KBM-7 (cell line): ENCODE measurements around the gene PACRG.

ENCODE experiments used
- DNase-seq: peaks from one replicate; pipeline ENCODE4 v3.0.0-alpha.2; 2015
- in situ Hi-C: fragments of 300-500 bp; cut with MboI; formaldehyde crosslinking; loops from 2 replicates; pipeline ENCODE4 v1.14.3; 2020; ENCODE audit warnings: low sequenced_read_pairs, low pct_unique_long_range_greater_than_20kb, mixed read lengths

Gene PACRG

GRCh38 chr6:162904069-162904663 is 176.4 kb downstream of the PACRG start:
- in situ Hi-C loops: no loop called here
- DNase-seq: no peak

GRCh38 chr6:162906479-162906878 is 178.7 kb downstream of the PACRG start:
- no peak for DNase-seq
- in situ Hi-C loops: no loop called here

GRCh38 chr6:162907876-162908481 is 180.2 kb downstream of the PACRG start:
- in situ Hi-C loops: no loop called here
- DNase-seq: peak; percentile 53

- no peak for DNase-seq
- in situ Hi-C loops: no loop called here
Observed at GRCh38 chr6:162913206-162913605, 185.4 kb downstream of the PACRG start.

- in situ Hi-C loops: no loop called here
- DNase-seq: no peak
Observed at GRCh38 chr6:162917506-162917905, 189.7 kb downstream of the PACRG start.

GRCh38 chr6:162921062-162921461 is 193.3 kb downstream of the PACRG start:
- in situ Hi-C loops: no loop called here

GRCh38 chr6:162921510-162922040 is 193.8 kb downstream of the PACRG start:
- DNase-seq: no peak
- in situ Hi-C loops: no loop called here

More at GRCh38 chr6:162921062-162921461, 193.3 kb downstream of the PACRG start:
- DNase-seq: no peak

- in situ Hi-C loops: no loop called here
- DNase-seq: no peak
Observed at GRCh38 chr6:162922563-162923166, 194.9 kb downstream of the PACRG start.

GRCh38 chr6:162934844-162935243 is 207.1 kb downstream of the PACRG start:
- in situ Hi-C loops: no loop called here

GRCh38 chr6:162940426-162940825 is 212.7 kb downstream of the PACRG start:
- in situ Hi-C loops: no loop called here
- no peak for DNase-seq

More at GRCh38 chr6:162934844-162935243, 207.1 kb downstream of the PACRG start:
- no peak for DNase-seq

GRCh38 chr6:162941128-162941527 is 213.4 kb downstream of the PACRG start:
- in situ Hi-C loops: no loop called here
- no peak for DNase-seq

- in situ Hi-C loops: no loop called here
- no peak for DNase-seq
Observed at GRCh38 chr6:162942866-162943265, 215.1 kb downstream of the PACRG start.

- in situ Hi-C loops: no loop called here
Observed at GRCh38 chr6:162943369-162943768, 215.6 kb downstream of the PACRG start.

GRCh38 chr6:162951164-162951743 is 223.5 kb downstream of the PACRG start:
- DNase-seq: no peak
- in situ Hi-C loops: no loop called here

More at GRCh38 chr6:162943369-162943768, 215.6 kb downstream of the PACRG start:
- no peak for DNase-seq

GRCh38 chr6:162952423-162952822 is 224.6 kb downstream of the PACRG start:
- in situ Hi-C loops: no loop called here
- DNase-seq: no peak

- in situ Hi-C loops: no loop called here
- no peak for DNase-seq
Observed at GRCh38 chr6:162957062-162957461, 229.3 kb downstream of the PACRG start.

GRCh38 chr6:162960679-162961457 is 233.1 kb downstream of the PACRG start:
- in situ Hi-C loops: no loop called here
- no peak for DNase-seq

GRCh38 chr6:162962093-162962492 is 234.3 kb downstream of the PACRG start:
- in situ Hi-C loops: no loop called here
- DNase-seq: no peak

GRCh38 chr6:162963861-162964260 is 236.1 kb downstream of the PACRG start:
- in situ Hi-C loops: no loop called here
- no peak for DNase-seq
